ENCODE results near the gene ADARB2.
A peak's percentile ranks its signal among the peaks of the same experiment; 100 is the strongest.

GRCh38 chr10:1168763-1169162 is 568.6 kb downstream of the ADARB2 start:
- TF ChIP-seq POLR2AphosphoS5 (IDR thresholded peaks at IDR 0.05; ENCODE audit: low read depth): no peak
- no peak for TF ChIP-seq EZH2 (IDR thresholded peaks at IDR 0.05; ENCODE audit: low read depth, unreplicated experiment)
- peak in 1 of 2 experiments; percentile 43; a peak in 2 of 4 replicates for TF ChIP-seq CTCF (conservative IDR thresholded peaks at IDR 0.05; ENCODE audit: low read depth in 2 of 2)
- no peak for TF ChIP-seq JUNB (IDR thresholded peaks at IDR 0.05; ENCODE audit: unreplicated experiment)
- no peak for TF ChIP-seq STAT1 (IDR thresholded peaks at IDR 0.05; ENCODE audit: unreplicated experiment)
- TF ChIP-seq REST (IDR thresholded peaks at IDR 0.05; ENCODE audit: unreplicated experiment): no peak
